Activated CD8-positive, alpha-beta memory T cell treated with anti-CD3 and anti-CD28 coated beads, Interleukin-2, amount 50 U/mL, for 4 hours (primary cell): ENCODE results near the gene IFIH1.

Source experiments
- DNase-seq: peaks from one replicate; pipeline ENCODE4 v3.0.0-alpha.2; 2020

Gene IFIH1

GRCh38 chr2:162318328-162319180 is at the start of gene IFIH1:
Gene IFIH1 (minus strand): TSS chr2:162318684. CDS start chr2:162318307, 377 bp downstream.
- DNase-seq, result peak; percentile 67

GRCh38 chr2:162365392-162365791 is 46.9 kb upstream of the IFIH1 start:
- DNase-seq, result no peak

- DNase-seq, result no peak
Observed at GRCh38 chr2:162344617-162344950, 26.1 kb upstream of the IFIH1 start.

DNA sequence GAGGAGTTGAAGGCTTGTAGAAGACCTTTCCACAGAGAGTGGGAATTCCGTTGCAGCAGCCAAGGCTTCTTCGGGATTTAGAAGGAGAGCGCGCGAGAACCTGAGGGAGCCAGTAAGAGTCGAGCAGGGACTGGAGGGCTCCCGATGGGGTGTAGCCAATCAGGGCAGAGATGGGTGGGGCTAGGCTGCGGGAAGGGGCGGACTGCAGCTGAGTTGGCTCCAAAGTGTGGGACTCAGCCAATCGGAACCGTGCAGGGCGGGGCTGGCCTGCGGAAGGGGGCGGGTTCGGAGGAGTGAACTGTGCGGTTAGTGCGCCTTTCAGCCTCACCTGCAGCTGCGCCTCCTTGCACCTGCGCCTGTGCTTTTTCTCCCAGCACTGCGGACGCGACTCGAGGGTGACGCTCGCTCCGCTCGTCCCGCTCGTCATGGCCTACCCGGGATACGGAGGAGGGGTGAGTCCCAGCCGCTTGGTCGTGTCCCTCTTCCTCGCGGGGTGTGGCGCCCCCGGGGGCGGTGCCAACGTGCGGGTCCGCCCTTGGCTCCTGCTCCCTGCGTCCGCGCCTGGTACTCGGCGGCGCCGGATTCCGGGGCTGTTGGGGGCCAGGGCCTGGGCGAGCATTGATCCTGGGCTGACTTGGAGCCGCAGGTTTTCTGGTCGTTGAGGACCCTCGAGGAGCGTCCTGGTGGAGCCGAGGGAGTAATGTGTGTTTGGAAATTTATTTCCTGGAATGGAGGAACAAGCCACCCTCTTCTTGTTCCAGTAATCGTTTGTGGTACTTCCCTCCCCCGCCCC is 25.5 kb upstream of the IFIH1 start, which contains the start of gene GCA:
Gene GCA (plus strand): TSS at position 309 of the 793 bp plus-strand sequence. CDS start 117 bp downstream, at position 426.
- DNase-seq, result peak; percentile 98

DNA sequence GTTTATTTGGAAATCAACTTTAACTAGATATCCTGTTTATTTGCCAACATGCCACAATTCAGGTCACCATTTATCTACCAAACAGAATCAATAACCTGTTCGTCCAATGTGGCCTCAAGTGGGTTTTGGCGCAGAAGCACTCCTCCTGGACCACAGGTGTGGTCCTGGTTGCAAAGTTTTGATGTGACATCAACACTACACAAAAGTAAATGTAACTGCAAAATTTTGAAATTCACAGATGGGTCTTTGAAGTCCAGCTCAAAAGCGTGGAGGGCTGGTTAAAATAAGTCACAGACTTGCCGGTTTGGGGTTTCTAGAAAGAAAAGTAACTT is 25.0 kb upstream of the IFIH1 start:
- DNase-seq, result no peak

DNA sequence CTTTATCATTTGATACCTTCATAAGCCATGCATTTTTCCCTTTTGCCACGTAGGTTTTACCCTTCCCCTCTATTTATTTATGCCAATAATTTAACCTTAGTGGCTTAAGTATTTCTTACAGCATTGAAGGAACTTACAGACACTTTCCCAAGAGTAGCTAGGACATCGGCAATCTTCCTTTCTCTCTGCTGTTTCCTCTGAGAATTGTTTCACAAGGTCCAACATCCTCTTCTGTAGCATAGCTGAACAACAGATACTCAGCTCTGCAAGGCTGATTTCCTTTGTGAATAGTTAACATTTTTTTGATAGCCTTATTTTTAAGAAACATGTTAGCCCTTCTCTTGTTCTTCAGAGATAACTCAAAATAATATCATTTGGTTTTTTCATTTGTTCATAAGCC is 24.4 kb upstream of the IFIH1 start:
- DNase-seq, result no peak

GRCh38 chr2:162342321-162342720 is 23.8 kb upstream of the IFIH1 start:
- DNase-seq, result no peak

DNA sequence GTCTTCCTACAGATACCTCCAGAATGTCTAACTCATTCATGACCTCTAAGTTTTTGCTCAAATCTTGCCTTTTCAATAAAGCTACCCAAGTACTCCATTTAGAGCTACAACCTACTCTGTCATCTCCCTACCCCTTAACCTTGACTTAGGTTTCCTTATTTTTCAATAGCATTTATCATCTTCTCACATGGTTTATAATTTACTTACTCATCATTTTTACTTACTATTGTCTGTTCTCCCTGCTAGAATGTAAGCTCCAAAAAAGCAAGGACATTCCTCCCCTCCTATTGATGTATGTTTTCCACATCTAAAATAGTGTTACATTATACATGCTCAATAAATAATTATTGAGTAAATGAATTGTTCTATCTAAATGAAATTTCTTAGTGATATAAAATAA is 22.3 kb upstream of the IFIH1 start:
- no peak for DNase-seq

DNA sequence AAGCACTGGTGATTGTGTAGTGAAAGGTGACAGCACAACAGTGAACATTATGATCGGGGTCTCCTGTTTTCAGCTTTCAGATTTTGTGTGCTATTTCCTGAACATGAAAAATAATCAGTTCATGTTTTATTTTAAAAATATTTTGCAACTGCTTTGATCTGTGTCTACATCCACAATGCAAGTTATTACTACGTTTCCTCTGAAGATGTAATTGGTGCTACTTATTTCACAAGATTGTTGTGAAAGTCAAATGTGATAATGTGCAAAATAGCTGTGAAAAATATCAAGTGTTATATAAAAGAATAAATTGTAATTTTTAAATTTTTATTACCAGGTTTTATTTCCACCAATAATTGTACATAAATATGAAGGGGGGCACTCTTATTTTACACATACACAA is 19.4 kb upstream of the IFIH1 start:
- no peak for DNase-seq

DNA sequence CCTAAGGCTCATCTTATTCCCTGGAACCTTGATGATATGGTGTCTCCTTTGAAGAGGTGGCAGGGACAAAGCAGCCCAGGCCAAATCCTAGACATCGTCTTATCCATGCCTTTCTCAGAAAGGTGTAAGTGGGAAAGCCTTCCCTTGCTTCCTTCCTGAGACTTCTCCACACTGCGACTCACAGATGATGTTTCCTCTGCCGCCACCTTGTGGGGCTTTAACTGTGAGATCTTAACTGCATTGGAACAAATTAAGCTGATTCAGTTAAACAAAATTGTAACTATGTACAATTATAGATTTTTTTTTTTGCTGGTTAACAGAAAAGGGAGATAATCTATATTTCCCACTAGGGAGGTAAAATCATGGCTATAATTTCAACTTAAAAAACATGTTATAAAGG is 15.5 kb upstream of the IFIH1 start:
- no peak for DNase-seq

GRCh38 chr2:162330881-162331280 is 12.4 kb upstream of the IFIH1 start:
- no peak for DNase-seq

- DNase-seq, result no peak
Observed at GRCh38 chr2:162328424-162329157, 10.1 kb upstream of the IFIH1 start.

GRCh38 chr2:162327806-162328205 is 9.3 kb upstream of the IFIH1 start:
- DNase-seq, result no peak

- DNase-seq, result no peak
Observed at GRCh38 chr2:162327134-162327769, 8.8 kb upstream of the IFIH1 start.

GRCh38 chr2:162324953-162325352 is 6.5 kb upstream of the IFIH1 start:
- no peak for DNase-seq

DNA sequence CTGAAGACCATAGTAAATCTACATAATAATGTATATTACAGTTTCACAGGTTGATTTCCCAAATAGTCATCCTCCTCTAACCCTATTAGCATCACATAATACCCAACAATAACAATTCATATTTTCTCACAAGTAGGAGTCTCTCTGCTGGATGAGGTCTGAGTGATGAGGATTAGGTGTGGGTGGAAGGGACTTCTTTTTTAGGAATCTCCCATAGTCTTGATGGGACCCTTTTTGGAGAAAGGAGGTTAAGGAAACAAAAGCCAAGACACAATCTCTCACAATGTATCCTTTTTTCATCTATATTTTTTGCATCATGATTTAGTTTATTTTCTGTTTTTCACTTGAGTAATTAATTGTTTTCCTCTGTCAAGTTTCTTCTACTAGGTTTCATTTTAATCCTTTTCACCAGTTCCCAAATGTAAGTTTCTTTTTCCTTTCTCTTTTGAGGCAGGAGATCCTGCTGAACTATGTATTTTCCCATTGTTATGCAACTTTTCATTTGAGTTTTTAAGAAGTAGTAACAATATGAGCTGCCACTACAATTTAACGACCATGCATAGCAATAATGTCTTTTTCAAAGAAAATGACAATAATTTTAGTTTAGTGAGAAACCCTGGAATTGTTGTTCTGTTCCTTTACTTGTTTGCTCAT is 2.5 kb upstream of the IFIH1 start:
- DNase-seq, result no peak

- peak; percentile 26 for DNase-seq
Observed at GRCh38 chr2:162317861-162318327, 590 bp downstream of the IFIH1 start.

- DNase-seq, result no peak
Observed at GRCh38 chr2:162317058-162317742, 1.3 kb downstream of the IFIH1 start.

DNA sequence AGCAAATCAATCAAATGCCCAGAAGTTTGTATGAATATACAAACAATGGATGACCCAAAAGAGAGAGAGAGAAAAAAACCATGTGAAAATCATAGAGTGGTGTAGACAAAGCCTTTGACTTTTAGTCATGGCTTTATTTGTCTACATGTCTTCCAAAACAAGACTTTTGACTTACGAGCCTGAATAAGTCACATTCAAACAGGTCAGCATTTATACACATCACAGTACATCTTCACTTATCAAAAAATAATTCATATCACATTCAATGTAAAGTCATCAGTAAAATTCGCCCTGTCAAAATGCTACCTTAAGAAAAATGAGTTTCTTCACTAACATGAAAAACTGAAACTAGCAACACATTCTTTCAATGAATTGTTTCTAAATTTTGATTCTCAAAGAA is 1.9 kb downstream of the IFIH1 start:
- DNase-seq, result no peak

GRCh38 chr2:162315938-162316337 is 2.5 kb downstream of the IFIH1 start:
- DNase-seq, result no peak

GRCh38 chr2:162312853-162313252 is 5.6 kb downstream of the IFIH1 start:
- DNase-seq, result no peak
